Measurements from ENCODE around the gene UBR7.
"Not testable (repeated sequence)": the region's sequence is repeated elsewhere in the genome, so short reads cannot be mapped to it uniquely, and the experiment has no call there.

UBR7 gene

GRCh38 chr14:93195316-93195999, 11.6 kb upstream of the UBR7 start:
- no peak for DNase-seq (ENCODE audit: low read depth in 2 of 2)

- DNase-seq (ENCODE audit: low read depth in 2 of 2), result no peak
These were observed 8.0 kb upstream of the UBR7 start for GRCh38 chr14:93199031-93199430.

GRCh38 chr14:93200553-93200952, 6.5 kb upstream of the UBR7 start:
- DNase-seq (ENCODE audit: low read depth in 2 of 2), result no peak

- no peak for DNase-seq (ENCODE audit: low read depth in 2 of 2)
These were observed 5.8 kb upstream of the UBR7 start for GRCh38 chr14:93201155-93201704.

GRCh38 chr14:93207468-93208308, 632 bp downstream of the UBR7 start:
- DNase-seq (ENCODE audit: low read depth in 2 of 2), result no peak

GRCh38 chr14:93212432-93212831, 5.4 kb downstream of the UBR7 start:
- no peak for DNase-seq (ENCODE audit: low read depth in 2 of 2)

DNA sequence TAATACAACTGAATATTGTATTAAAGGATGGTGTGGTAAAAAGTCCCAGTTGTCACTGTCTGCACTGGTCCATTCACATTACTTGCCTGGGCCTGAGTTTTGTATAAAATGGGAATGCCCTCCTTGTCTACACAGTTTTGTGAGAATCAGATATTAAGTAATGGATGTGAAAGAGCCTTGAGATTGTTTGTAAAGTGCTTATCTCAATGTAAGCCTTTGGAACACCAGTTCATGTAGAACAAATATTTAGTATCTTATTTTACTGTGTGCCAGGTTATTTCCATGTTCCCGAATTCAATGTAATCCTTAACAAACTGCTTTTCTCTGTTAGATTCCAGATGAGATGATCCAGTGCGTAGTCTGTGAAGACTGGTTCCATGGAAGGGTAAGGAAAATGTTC, 7.5 kb downstream of the UBR7 start:
- no peak for DNase-seq (ENCODE audit: low read depth in 2 of 2)

DNA sequence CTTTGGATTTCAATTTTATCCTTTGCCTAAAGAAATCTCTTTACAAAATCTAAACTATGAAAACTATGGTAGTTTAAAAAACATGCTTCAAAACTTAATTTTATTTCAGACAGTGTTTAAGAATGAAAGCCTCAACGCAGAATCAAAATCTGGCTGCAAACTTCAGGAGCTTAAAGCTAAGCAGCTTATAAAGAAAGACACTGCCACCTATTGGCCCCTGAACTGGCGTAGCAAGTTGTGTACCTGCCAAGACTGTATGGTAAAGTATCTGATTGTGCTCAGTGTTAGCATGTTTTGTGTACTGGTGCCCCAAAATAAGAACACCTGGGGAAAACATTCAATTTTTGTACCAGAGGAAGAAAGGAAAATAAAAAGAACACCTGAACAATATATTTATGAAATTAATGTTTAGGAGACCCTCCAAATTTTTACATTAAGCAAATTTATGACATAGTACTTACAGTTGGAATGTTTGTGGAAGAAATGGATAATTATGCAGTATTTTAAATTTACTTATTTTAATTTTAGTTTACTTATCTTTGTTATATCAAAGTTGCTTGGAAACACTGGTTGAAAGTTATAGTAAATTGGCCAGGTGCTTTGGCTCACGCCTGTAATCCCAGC, 12.2 kb downstream of the UBR7 start:
- no peak for DNase-seq (ENCODE audit: low read depth in 2 of 2)

GRCh38 chr14:93220509-93220908, 13.5 kb downstream of the UBR7 start:
- DNase-seq (ENCODE audit: low read depth in 2 of 2), result no peak

- DNase-seq (ENCODE audit: low read depth in 2 of 2), result no peak
These were observed 16.5 kb downstream of the UBR7 start for GRCh38 chr14:93223565-93223964.

GRCh38 chr14:93228550-93228949, 21.5 kb downstream of the UBR7 start:
- no peak for DNase-seq (ENCODE audit: low read depth in 2 of 2)

DNA sequence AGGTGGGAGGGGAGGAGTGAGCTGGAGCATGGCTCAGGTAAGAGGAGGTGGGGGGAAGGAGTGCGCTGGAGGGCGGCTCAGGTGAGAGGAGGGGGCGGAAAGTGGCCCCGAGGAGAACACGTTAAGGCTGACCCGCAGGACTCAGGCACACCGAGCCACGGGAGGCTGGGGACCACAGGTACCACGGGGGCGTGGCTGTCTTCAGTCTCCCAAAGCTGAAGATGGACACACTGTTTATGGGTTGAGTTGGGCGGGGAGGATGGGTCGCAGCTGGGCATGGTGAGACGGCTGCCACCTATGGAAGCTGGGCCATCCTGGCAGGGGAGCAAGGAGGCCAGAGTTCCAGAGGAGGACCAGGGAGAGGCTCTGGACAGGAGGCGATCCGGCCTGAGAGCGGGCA, 23.5 kb downstream of the UBR7 start:
- no peak for DNase-seq (ENCODE audit: low read depth in 2 of 2)

GRCh38 chr14:93231129-93231979, 24.3 kb downstream of the UBR7 start:
- no peak for DNase-seq (ENCODE audit: low read depth in 2 of 2)

- no peak for DNase-seq (ENCODE audit: low read depth in 2 of 2)
These were observed 25.1 kb downstream of the UBR7 start for GRCh38 chr14:93232159-93232558.

DNA sequence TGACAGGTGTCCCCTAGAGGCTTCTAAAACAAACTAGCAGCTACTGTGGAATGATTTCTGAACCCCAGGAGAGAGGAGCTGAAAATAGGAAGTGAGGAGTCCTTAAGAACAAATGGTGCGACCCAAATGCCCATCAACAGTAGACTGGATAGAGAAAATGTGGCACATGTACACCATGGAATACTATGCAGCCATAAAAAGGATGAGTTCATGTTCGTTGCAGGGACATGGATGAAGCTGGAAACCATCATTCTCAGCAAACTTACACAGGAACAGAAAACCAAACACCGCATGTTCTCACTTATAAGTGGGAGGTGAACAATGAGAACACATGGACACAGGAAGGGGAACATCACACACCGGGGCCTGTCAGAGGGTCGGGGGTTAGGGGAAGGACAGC, 26.0 kb downstream of the UBR7 start:
- not testable (repeated sequence) for DNase-seq (ENCODE audit: low read depth in 2 of 2)

DNA sequence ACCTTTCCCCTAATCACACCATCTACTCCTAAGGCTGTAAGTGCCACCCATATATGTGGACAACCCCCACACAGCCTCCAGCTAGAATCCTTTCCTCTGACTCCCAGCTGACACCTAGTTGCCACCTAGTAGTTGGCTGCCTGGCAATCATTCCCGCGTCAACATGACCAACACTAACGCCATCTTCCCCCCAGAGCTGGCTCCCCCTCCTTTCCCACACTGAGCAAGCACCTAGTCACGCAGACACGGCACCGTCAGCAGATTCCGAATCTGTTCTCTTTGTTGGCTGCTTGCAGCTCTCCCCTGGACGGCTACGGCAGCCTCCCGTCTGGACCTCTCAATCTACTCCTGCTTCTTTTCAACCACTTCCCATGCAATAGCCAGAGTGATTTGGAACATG, 27.7 kb downstream of the UBR7 start:
- DNase-seq (ENCODE audit: low read depth in 2 of 2), result no peak

GRCh38 chr14:93239869-93240677, 33.0 kb downstream of the UBR7 start:
- DNase-seq (ENCODE audit: low read depth in 2 of 2), result no peak

- DNase-seq (ENCODE audit: low read depth in 2 of 2), result no peak
These were observed 33.6 kb downstream of the UBR7 start for GRCh38 chr14:93240678-93241000.

- DNase-seq (ENCODE audit: low read depth in 2 of 2), result no peak
These were observed 38.8 kb downstream of the UBR7 start for GRCh38 chr14:93245764-93246420.

GRCh38 chr14:93246534-93246933, 39.5 kb downstream of the UBR7 start:
- DNase-seq (ENCODE audit: low read depth in 2 of 2), result no peak

Data from stimulated activated CD4-positive, alpha-beta T cell treated with anti-CD3 and anti-CD28 coated beads, Interleukin-1b, Interleukin-23, amount 100 ng/mL, for 1 hour (primary cell).